ENCODE data around the gene PPP1R3E. TPM values are rescaled to one million over a fixed set of nuclear protein-coding genes. Genes with fewer than 3 reads are reported as not detected.

The PPP1R3E gene
- total RNA-seq, 1 donor from 2014 or later, result 9.0 TPM

- no peak overlapping the region for H3K27ac ChIP-seq (replicated peaks)
- H3K4me1 ChIP-seq, result peaks cover 36% of the 10 kb centered on the region
- H3K27me3 ChIP-seq (ENCODE audit: low read depth), result no peaks in the 10 kb centered on the region
- no peak overlapping the region for H3K4me3 ChIP-seq
- H3K9me3 ChIP-seq (replicated peaks), result no peaks in the 10 kb centered on the region
- intact Hi-C loops (cut with micrococcal nuclease), result no loop called here
- no peak for DNase-seq
- TF ChIP-seq, protein P1, sequence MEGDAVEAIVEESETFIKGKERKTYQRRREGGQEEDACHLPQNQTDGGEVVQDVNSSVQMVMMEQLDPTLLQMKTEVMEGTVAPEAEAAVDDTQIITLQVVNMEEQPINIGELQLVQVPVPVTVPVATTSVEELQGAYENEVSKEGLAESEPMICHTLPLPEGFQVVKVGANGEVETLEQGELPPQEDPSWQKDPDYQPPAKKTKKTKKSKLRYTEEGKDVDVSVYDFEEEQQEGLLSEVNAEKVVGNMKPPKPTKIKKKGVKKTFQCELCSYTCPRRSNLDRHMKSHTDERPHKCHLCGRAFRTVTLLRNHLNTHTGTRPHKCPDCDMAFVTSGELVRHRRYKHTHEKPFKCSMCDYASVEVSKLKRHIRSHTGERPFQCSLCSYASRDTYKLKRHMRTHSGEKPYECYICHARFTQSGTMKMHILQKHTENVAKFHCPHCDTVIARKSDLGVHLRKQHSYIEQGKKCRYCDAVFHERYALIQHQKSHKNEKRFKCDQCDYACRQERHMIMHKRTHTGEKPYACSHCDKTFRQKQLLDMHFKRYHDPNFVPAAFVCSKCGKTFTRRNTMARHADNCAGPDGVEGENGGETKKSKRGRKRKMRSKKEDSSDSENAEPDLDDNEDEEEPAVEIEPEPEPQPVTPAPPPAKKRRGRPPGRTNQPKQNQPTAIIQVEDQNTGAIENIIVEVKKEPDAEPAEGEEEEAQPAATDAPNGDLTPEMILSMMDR (IDR thresholded peaks at IDR 0.05; ENCODE audit: borderline replicate concordance), result no peak
- peaks cover 28% of the 10 kb centered on the region for H3K36me3 ChIP-seq
Observed at GRCh38 chr14:23324455-23324846, 21.8 kb upstream of the PPP1R3E start.

DNA sequence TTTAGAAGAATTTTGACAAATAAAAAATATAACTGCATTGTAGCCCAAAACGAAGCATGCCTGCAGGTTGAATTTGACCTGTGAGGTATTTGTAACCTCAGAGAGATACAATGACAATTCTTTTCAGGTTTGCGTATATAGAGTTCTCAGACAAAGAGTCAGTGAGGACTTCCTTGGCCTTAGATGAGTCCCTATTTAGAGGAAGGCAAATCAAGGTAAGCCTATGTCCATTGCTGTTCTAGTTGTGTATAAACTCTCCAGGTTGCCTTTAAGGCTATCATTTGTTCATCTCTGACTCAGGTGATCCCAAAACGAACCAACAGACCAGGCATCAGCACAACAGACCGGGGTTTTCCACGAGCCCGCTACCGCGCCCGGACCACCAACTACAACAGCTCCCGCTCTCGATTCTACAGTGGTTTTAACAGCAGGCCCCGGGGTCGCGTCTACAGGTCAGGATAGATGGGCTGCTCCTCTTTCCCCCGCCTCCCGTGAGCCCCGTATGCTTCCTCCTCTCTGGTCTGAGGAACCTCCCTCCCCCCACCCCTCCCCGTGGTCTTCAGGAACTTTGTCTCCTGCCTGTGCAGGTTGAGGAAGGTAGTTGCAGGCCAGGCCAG, 21.3 kb upstream of the PPP1R3E start:
- Histone ChIP-seq H3K4me3 (no peak overlapping the region), H3K36me3 (peaks cover 28% of the 10 kb centered on the region), H3K4me1 (peaks cover 36% of the 10 kb centered on the region), H3K27me3 (ENCODE audit: low read depth) (no peaks in the 10 kb centered on the region), H3K27ac (replicated peaks) (no peak overlapping the region), H3K9me3 (replicated peaks) (no peaks in the 10 kb centered on the region)
- intact Hi-C loops (cut with micrococcal nuclease), result no loop called here
- no peak for DNase-seq
- TF ChIP-seq, protein P1 (IDR thresholded peaks at IDR 0.05; ENCODE audit: borderline replicate concordance), result no peak

- intact Hi-C loops (cut with micrococcal nuclease), result no loop called here
- Histone ChIP-seq H3K36me3 (peaks cover 28% of the 10 kb centered on the region), H3K9me3 (replicated peaks) (no peaks in the 10 kb centered on the region), H3K27me3 (ENCODE audit: low read depth) (no peaks in the 10 kb centered on the region), H3K27ac (replicated peaks) (peak overlapping the region; percentile 98), H3K4me3 (peak overlapping the region; percentile 97), H3K4me1 (peaks cover 36% of the 10 kb centered on the region)
- TF ChIP-seq, protein P1 (IDR thresholded peaks at IDR 0.05; ENCODE audit: borderline replicate concordance), result no peak
- DNase-seq, result no peak
Observed at GRCh38 chr14:23322568-23323517, 20.2 kb upstream of the PPP1R3E start.

GRCh38 chr14:23321572-23322547, 19.2 kb upstream of the PPP1R3E start:
- peak overlapping the region; percentile 97 for H3K4me3 ChIP-seq
- intact Hi-C loops (cut with micrococcal nuclease), result no loop called here
- H3K27me3 ChIP-seq (ENCODE audit: low read depth), result no peaks in the 10 kb centered on the region
- H3K36me3 ChIP-seq, result peaks cover 28% of the 10 kb centered on the region
- peaks cover 36% of the 10 kb centered on the region for H3K4me1 ChIP-seq
- H3K27ac ChIP-seq (replicated peaks), result peak overlapping the region; percentile 98
- TF ChIP-seq, protein P1 (IDR thresholded peaks at IDR 0.05; ENCODE audit: borderline replicate concordance), result no peak
- no peaks in the 10 kb centered on the region for H3K9me3 ChIP-seq (replicated peaks)
- DNase-seq, result peak; percentile 48
